ENCODE results near the gene BZW2. TPM values are rescaled to one million over a fixed set of nuclear protein-coding genes. Genes with fewer than 3 reads are reported as not detected.
A peak's percentile ranks its signal among the peaks of the same experiment; 100 is the strongest.

The BZW2 gene
- total RNA-seq, 1 experiment from 2014 or later = 131 TPM

GRCh38 chr7:16730937-16731336, 85.0 kb downstream of the BZW2 start:
- in situ Hi-C loops (cut with HindIII; ENCODE audit: low pct_unique_long_range_greater_than_20kb, low sequenced_read_pairs) = no loop called here
- no peak for DNase-seq (ENCODE audit: low read depth, low spot score)

DNA sequence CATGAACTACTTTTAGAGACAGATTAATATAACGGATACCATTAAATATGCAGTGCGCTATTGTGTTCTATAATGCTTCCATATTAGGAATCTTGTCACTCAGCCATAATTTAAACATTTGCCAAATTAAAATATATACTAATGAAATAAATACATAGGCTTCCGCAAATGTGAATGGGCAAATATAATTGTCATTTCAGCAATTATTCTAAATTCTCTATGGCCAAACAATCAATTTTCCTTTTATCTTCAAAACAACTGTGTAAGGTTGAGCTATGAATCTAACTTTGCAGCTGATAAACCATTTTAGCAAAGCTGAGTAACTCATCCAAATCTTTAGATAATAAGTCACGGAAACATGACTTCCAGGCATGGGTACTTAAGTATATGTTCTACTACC, 86.8 kb downstream of the BZW2 start:
- DNase-seq (ENCODE audit: low read depth, low spot score) = no peak
- in situ Hi-C loops (cut with HindIII; ENCODE audit: low pct_unique_long_range_greater_than_20kb, low sequenced_read_pairs) = no loop called here

- no peak for DNase-seq (ENCODE audit: low read depth, low spot score)
- in situ Hi-C loops (cut with HindIII; ENCODE audit: low pct_unique_long_range_greater_than_20kb, low sequenced_read_pairs) = no loop called here
These were observed 88.3 kb downstream of the BZW2 start for GRCh38 chr7:16734148-16734726.

GRCh38 chr7:16735020-16735419, 89.0 kb downstream of the BZW2 start:
- no peak for DNase-seq (ENCODE audit: low read depth, low spot score)
- in situ Hi-C loops (cut with HindIII; ENCODE audit: low pct_unique_long_range_greater_than_20kb, low sequenced_read_pairs) = no loop called here

DNA sequence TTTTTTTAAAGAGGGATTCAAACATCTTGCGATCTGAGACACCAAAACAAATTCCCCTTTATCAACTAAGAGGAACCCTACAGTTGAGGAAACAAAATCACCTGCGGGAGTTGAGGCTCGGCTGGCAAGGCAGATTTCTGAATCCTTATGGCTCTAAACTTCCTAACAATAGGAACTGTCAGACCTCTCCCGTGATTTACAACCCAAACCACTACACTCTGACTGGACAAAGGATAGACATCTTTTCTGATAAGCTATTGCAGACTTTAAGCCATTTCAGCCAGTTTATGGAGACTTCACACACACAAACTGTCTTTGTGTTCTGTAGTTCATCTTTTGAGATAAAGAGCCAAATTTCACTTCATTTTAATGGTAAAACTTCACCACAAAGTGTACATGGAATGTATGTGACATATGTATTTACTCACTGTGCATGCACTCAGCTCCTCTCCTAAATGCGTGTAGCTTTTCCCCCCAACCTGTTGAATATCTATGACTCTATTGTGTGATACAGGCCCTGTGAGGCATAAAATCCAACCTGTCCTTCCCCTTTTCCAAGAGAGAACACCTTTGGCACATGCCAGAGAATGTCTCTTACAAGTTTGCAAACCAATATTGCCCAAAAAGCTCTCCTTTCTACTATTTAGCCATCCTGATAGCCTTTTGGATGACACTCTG, 92.2 kb downstream of the BZW2 start:
- in situ Hi-C loops (cut with HindIII; ENCODE audit: low pct_unique_long_range_greater_than_20kb, low sequenced_read_pairs) = no loop called here
- DNase-seq (ENCODE audit: low read depth, low spot score) = no peak

GRCh38 chr7:16739863-16740622, 94.1 kb downstream of the BZW2 start:
- in situ Hi-C loops (cut with HindIII; ENCODE audit: low pct_unique_long_range_greater_than_20kb, low sequenced_read_pairs) = no loop called here
- peak; percentile 62 for DNase-seq (ENCODE audit: low read depth, low spot score)

DNA sequence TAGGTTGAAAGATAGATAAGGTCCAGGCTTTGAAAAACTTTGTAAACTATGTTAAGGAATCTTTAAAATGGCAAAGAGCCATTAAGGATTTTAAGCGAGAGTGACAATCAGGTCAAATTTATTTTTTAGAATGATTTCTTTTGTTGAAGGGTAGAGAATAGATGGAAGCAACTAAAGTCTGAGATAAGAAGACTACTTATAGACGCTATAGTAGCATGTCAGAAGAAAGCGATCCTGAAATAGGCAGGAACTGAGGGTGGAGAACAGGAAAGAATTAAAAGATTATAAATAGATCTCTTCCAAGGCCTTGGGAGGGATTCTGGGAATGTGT, 94.6 kb downstream of the BZW2 start:
- in situ Hi-C loops (cut with HindIII; ENCODE audit: low pct_unique_long_range_greater_than_20kb, low sequenced_read_pairs) = no loop called here
- no peak for DNase-seq (ENCODE audit: low read depth, low spot score)

- no peak for DNase-seq (ENCODE audit: low read depth, low spot score)
- in situ Hi-C loops (cut with HindIII; ENCODE audit: low pct_unique_long_range_greater_than_20kb, low sequenced_read_pairs) = no loop called here
These were observed 95.0 kb downstream of the BZW2 start for GRCh38 chr7:16740996-16741395.

DNA sequence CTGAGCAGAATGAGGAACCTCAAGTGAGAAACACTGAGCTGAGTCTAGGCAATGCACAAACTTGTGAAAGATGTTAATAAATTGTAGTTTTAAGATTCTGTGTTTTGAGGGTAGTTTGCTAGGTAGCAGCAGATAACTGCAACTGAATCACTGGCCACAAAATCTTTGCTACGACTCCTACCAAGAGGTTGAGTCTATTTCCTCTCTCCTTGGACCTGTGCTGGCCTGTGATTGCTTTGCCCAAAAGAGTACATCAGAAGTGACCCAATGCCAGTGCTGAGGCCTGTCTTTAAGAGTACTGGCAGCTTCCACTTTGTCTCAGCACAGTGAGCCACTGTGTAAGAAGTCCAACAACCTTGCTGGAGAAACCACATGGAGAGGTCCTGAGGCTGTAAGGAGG, 95.7 kb downstream of the BZW2 start:
- in situ Hi-C loops (cut with HindIII; ENCODE audit: low pct_unique_long_range_greater_than_20kb, low sequenced_read_pairs) = no loop called here

GRCh38 chr7:16742547-16742946, 96.6 kb downstream of the BZW2 start:
- in situ Hi-C loops (cut with HindIII; ENCODE audit: low pct_unique_long_range_greater_than_20kb, low sequenced_read_pairs) = no loop called here
- DNase-seq (ENCODE audit: low read depth, low spot score) = no peak

More for the DNA sequence above, 95.7 kb downstream of the BZW2 start:
- no peak for DNase-seq (ENCODE audit: low read depth, low spot score)

- peak; percentile 70 for DNase-seq (ENCODE audit: low read depth, low spot score)
- in situ Hi-C loops (cut with HindIII; ENCODE audit: low pct_unique_long_range_greater_than_20kb, low sequenced_read_pairs) = no loop called here
These were observed 97.3 kb downstream of the BZW2 start for GRCh38 chr7:16743236-16743635.

- in situ Hi-C loops (cut with HindIII; ENCODE audit: low pct_unique_long_range_greater_than_20kb, low sequenced_read_pairs) = no loop called here
- DNase-seq (ENCODE audit: low read depth, low spot score) = no peak
These were observed 98.7 kb downstream of the BZW2 start for GRCh38 chr7:16744518-16745250.

GRCh38 chr7:16745645-16746044, 99.7 kb downstream of the BZW2 start:
- in situ Hi-C loops (cut with HindIII; ENCODE audit: low pct_unique_long_range_greater_than_20kb, low sequenced_read_pairs) = no loop called here

GRCh38 chr7:16747102-16747501, 101.1 kb downstream of the BZW2 start:
- DNase-seq (ENCODE audit: low read depth, low spot score) = no peak
- in situ Hi-C loops (cut with HindIII; ENCODE audit: low pct_unique_long_range_greater_than_20kb, low sequenced_read_pairs) = no loop called here

More at GRCh38 chr7:16745645-16746044, 99.7 kb downstream of the BZW2 start:
- DNase-seq (ENCODE audit: low read depth, low spot score) = no peak

GRCh38 chr7:16753102-16753931, 107.3 kb downstream of the BZW2 start, which contains the start of gene TSPAN13:
TSS of gene TSPAN13 (plus strand) at chr7:16753755. CDS start at chr7:16753968, 213 bp downstream.
- peak; percentile 91 for DNase-seq (ENCODE audit: low read depth, low spot score)
- in situ Hi-C loops (cut with HindIII; ENCODE audit: low pct_unique_long_range_greater_than_20kb, low sequenced_read_pairs) = no loop called here

DNA sequence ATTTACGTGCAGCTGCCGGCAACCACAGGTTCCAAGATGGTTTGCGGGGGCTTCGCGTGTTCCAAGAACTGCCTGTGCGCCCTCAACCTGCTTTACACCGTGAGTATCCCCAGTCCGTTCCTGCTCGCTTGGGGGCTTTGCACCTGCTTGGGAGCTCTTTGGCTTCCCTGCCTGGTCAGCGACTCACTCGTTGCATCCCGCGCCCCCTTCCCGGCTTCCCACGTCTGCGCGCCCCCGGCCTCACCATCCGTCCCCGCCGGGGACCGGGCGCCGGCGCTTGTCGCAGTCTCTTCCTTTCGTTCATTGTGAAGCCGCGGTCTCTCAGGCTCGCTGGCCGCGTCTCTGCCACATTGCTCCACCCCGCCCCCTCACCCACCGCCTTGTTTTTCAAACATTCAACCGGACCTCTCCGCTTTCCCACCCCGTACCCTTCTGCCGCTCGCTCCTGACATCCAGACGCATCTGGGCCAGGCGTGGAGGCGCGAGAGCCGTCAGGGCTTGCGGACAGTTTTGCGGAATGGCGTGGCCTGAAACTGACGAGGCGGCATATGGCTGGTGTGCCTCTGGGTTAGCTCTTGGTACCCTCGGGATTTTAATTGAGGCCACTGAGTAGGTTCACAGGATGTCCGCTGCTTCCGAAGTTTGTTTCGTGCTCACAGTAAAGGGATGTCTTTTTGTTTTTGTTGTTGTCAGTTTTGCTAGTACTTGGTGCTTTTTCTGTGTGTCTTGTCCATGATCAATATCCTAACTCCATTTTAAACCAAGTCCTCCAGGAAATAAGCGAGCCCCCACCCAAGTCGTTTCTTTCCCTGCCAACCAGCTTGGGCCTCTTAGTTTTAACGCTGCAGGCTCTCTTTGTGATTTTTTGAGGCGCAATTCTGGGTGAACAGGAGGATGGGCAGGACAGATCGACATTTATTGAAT, 108.2 kb downstream of the BZW2 start:
- in situ Hi-C loops (cut with HindIII; ENCODE audit: low pct_unique_long_range_greater_than_20kb, low sequenced_read_pairs) = no loop called here
- DNase-seq (ENCODE audit: low read depth, low spot score) = peak; percentile 32

Measured in SK-MEL-5 (cell line).